Right lung (tissue), 5 donors: Measurements from ENCODE around the gene ESRRA. TPM values are rescaled to one million over a fixed set of nuclear protein-coding genes. Genes with fewer than 3 reads are reported as not detected.
"Not testable (repeated sequence)": the region's sequence is repeated elsewhere in the genome, so short reads cannot be mapped to it uniquely, and the experiment has no call there.

ENCODE experiments used
- DNase-seq, 2 donors: peaks; one replicate each; pipeline ENCODE4 v3.0.0-alpha.2; 2013
- polyA plus RNA-seq, 5 donors: library from polyadenylated mRNA; unstranded; fragments of 120-200 nt; gene quantifications; one replicate each; pipeline versions ENCODE4 v1.2.1 to v1.2.3, GENCODE V29; 2013; ENCODE audit warnings: inconsistent platforms in 1 of 5, low replicate concordance in 1 of 5; ENCODE audit not compliant: insufficient read length in 5 of 5, insufficient read depth in 1 of 5

ESRRA gene
- polyA plus RNA-seq, 5 donors = 6.9 to 21.0 (median 12.4) TPM

- no peak for DNase-seq
Observed at GRCh38 chr11:64306876-64307622, 1.7 kb downstream of the ESRRA start.

GRCh38 chr11:64307795-64308194 is 2.5 kb downstream of the ESRRA start:
- not testable (repeated sequence) for DNase-seq

- no peak for DNase-seq
Observed at GRCh38 chr11:64312947-64313346, 7.6 kb downstream of the ESRRA start.

GRCh38 chr11:64313491-64314145 is 8.3 kb downstream of the ESRRA start:
- DNase-seq = no peak

- no peak for DNase-seq
Observed at GRCh38 chr11:64314146-64314804, 9.0 kb downstream of the ESRRA start.

- DNase-seq = no peak
Observed at GRCh38 chr11:64314805-64315561, 9.7 kb downstream of the ESRRA start.

GRCh38 chr11:64315667-64316526 is 10.6 kb downstream of the ESRRA start:
- DNase-seq = not testable (repeated sequence)

GRCh38 chr11:64316672-64317324 is 11.5 kb downstream of the ESRRA start:
- no peak for DNase-seq

- DNase-seq = peak; percentile 91 to 95
Observed at GRCh38 chr11:64317325-64317960, 12.1 kb downstream of the ESRRA start, which contains the start of gene TRMT112. TSS of gene TRMT112 (minus strand) at chr11:64317559. CDS start at chr11:64317526, 33 bp downstream.

DNA sequence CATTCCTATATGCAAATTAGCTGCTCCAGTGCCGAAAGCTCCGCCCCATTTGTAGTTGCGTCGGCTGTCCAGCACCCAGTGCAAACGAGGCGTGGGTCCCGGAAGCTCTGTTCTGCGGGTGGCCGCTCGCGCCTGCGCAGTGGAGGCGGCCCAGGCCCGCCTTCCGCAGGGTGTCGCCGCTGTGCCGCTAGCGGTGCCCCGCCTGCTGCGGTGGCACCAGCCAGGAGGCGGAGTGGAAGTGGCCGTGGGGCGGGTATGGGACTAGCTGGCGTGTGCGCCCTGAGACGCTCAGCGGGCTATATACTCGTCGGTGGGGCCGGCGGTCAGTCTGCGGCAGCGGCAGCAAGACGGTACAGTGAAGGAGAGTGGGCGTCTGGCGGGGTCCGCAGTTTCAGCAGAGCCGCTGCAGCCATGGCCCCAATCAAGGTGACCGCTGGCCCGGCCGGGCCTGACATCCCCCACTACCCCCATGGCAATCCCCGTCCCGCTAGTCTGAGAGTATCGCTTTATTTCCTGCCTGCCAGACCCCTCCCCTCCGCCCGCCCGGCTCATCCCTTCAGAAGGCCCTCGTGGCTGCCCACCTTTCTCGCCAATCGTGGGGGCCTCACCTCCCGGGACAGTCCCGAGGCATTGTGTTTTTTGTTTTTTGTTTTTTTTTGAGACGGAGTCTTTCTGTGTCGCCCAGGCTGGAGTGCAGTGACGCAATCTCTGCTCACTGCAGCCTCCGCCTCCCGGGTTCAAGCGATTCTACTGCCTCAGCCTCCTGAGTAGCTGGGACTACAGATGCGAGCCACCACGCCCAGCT is 12.8 kb downstream of the ESRRA start, which contains the start of gene PRDX5:
PRDX5 (plus strand) TSS at position 161 of the 805 bp plus-strand sequence; CDS start at position 256, 95 bp downstream.
- peak; percentile 96 to 97 for DNase-seq

GRCh38 chr11:64318766-64319761 is 13.7 kb downstream of the ESRRA start:
- no peak for DNase-seq

DNA sequence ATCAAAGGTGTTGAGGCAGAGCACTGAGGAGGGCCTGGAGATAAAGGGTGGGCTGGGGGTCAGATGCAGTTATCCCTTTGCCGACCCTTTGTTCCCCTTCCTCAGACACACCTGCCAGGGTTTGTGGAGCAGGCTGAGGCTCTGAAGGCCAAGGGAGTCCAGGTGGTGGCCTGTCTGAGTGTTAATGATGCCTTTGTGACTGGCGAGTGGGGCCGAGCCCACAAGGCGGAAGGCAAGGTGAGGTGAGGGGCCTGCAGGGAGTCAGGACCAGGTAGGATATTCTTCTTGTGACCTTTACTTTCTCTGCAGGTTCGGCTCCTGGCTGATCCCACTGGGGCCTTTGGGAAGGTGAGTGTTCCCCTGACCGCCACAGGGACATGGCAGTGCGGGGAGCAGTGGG is 15.2 kb downstream of the ESRRA start:
- no peak for DNase-seq

- DNase-seq = no peak
Observed at GRCh38 chr11:64321026-64321425, 15.7 kb downstream of the ESRRA start.

- no peak for DNase-seq
Observed at GRCh38 chr11:64321533-64321932, 16.2 kb downstream of the ESRRA start.

DNA sequence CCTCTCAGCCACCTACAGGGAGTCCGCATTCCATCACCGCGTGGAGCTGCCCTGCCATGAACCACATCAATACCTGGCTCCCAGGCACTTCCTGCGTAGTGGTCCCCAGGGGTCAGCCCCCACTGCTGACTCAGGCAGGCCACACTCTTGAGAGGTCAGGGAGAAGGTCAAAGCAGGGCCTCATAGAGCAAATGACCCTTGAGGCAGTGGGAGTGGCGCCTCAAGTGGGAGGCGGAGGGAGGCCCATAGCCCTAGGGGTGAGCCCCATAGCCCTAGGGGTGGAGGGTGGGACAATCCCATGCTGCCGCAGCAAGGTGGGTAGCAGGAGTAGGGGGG is 17.6 kb downstream of the ESRRA start:
- no peak for DNase-seq

GRCh38 chr11:64323373-64323772 is 18.0 kb downstream of the ESRRA start:
- no peak for DNase-seq

GRCh38 chr11:64323984-64324383 is 18.7 kb downstream of the ESRRA start:
- DNase-seq = not testable (repeated sequence)
